ENCODE data around the gene HMBS.
"Not testable (repeated sequence)": the region's sequence is repeated elsewhere in the genome, so short reads cannot be mapped to it uniquely, and the experiment has no call there.

HMBS gene

GRCh38 chr11:119084663-119085436, at the start of gene HMBS:
HMBS (plus strand) TSS chr11:119084881; CDS start chr11:119085034, 153 bp downstream.
- peak; percentile 96 for DNase-seq

- DNase-seq = no peak
Observed at GRCh38 chr11:119038884-119039283, 45.8 kb upstream of the HMBS start.

GRCh38 chr11:119039471-119039870, 45.2 kb upstream of the HMBS start:
- not testable (repeated sequence) for DNase-seq

- no peak for DNase-seq
Observed at GRCh38 chr11:119041821-119042514, 42.7 kb upstream of the HMBS start.

GRCh38 chr11:119042927-119043326, 41.8 kb upstream of the HMBS start:
- DNase-seq = no peak

GRCh38 chr11:119044708-119045107, 40.0 kb upstream of the HMBS start:
- DNase-seq = no peak

GRCh38 chr11:119046489-119046888, 38.2 kb upstream of the HMBS start:
- no peak for DNase-seq

GRCh38 chr11:119047205-119047604, 37.5 kb upstream of the HMBS start:
- DNase-seq = no peak

GRCh38 chr11:119048644-119049043, 36.0 kb upstream of the HMBS start:
- DNase-seq = no peak

- no peak for DNase-seq
Observed at GRCh38 chr11:119049081-119049480, 35.6 kb upstream of the HMBS start.

GRCh38 chr11:119051440-119052162, 33.1 kb upstream of the HMBS start:
- no peak for DNase-seq

GRCh38 chr11:119052163-119052814, 32.4 kb upstream of the HMBS start:
- no peak for DNase-seq

GRCh38 chr11:119054418-119054817, 30.3 kb upstream of the HMBS start:
- DNase-seq = no peak

GRCh38 chr11:119055901-119056300, 28.8 kb upstream of the HMBS start:
- no peak for DNase-seq

- DNase-seq = no peak
Observed at GRCh38 chr11:119056421-119056999, 28.2 kb upstream of the HMBS start.

GRCh38 chr11:119057000-119057769, 27.5 kb upstream of the HMBS start, which contains the start of gene HYOU1:
HYOU1 (minus strand) TSS chr11:119057205; CDS start chr11:119056160, 1,045 bp downstream.
- peak; percentile 91 for DNase-seq

GRCh38 chr11:119059128-119059527, 25.6 kb upstream of the HMBS start:
- DNase-seq = not testable (repeated sequence)

GRCh38 chr11:119061256-119061655, 23.4 kb upstream of the HMBS start:
- DNase-seq = no peak

GRCh38 chr11:119062779-119063178, 21.9 kb upstream of the HMBS start:
- no peak for DNase-seq

- DNase-seq = no peak
Observed at GRCh38 chr11:119065369-119065768, 19.3 kb upstream of the HMBS start.

GRCh38 chr11:119067371-119068222, 17.1 kb upstream of the HMBS start, which contains the start of gene VPS11:
VPS11 (plus strand) TSS chr11:119067818; CDS start chr11:119067824, 6 bp downstream.
- DNase-seq = peak; percentile 86
